Measurements from ENCODE around the gene CBX2.

- TF ChIP-seq CTCF (IDR thresholded peaks at IDR 0.05): no peak
- TF ChIP-seq POLR2A (IDR thresholded peaks at IDR 0.05): no peak
Observed at GRCh38 chr17:79795795-79796443, 18.0 kb downstream of the CBX2 start.
